Cardiac muscle cell (in vitro differentiated cells and primary cell): ENCODE data around the gene PRR19. TPM values are rescaled to one million over a fixed set of nuclear protein-coding genes. Genes with fewer than 3 reads are reported as not detected.

ENCODE experiments used
- DNase-seq, 2 donors: peaks; one replicate each; pipeline versions ENCODE4 v3.0.0 to v3.0.0-alpha.2; 2010 to 2017; ENCODE audit warnings: low read depth in 1 of 2, low spot score in 1 of 2
- H3K27ac ChIP-seq: fragments of 200-600 bp; sonication (generic); 2 replicates; pipeline ENCODE4 v1.5.1; 2016
- H3K27me3 ChIP-seq: fragments of 200-600 bp; sonication (generic); 2 replicates; pipeline ENCODE4 v1.6.0; 2016; ENCODE audit warnings: control low read depth
- H3K36me3 ChIP-seq: fragments of 200-600 bp; sonication (generic); 2 replicates; pipeline ENCODE4 v1.5.1; 2016; ENCODE audit warnings: control low read depth
- H3K4me1 ChIP-seq: fragments of 200-600 bp; sonication (generic); 2 replicates; pipeline ENCODE4 v1.8.1; 2017; ENCODE audit warnings: low read depth, mild to moderate bottlenecking, mixed run types
- H3K4me3 ChIP-seq: fragments of 200-600 bp; sonication (generic); 2 replicates; pipeline ENCODE4 v1.5.1; 2016; ENCODE audit warnings: mild to moderate bottlenecking
- H3K9me3 ChIP-seq: fragments of 200-600 bp; sonication (generic); 2 replicates; pipeline ENCODE4 v1.5.1; 2017; ENCODE audit warnings: low read depth, mild to moderate bottlenecking, control low read depth
- polyA plus RNA-seq: library from polyadenylated mRNA; unstranded; fragments of >200 nt; fragmentation: Nextera tagmentation; extraction: Ambion mirVana; gene quantifications from 2 replicates; pipeline ENCODE4 v1.2.1, GENCODE V29; 2016
- total RNA-seq: library from RNA; depleted of rRNA; stranded (reverse); fragments of >200 nt; gene quantifications from 2 replicates; pipeline ENCODE4 v1.2.3, GENCODE V29; 2016
- TF ChIP-seq, protein P1 (sequence below): IDR thresholded peaks from 2 replicates; pipeline ENCODE4 v1.5.1; 2012; ENCODE audit warnings: low read depth, mild to moderate bottlenecking, low read length

The PRR19 gene, protein sequence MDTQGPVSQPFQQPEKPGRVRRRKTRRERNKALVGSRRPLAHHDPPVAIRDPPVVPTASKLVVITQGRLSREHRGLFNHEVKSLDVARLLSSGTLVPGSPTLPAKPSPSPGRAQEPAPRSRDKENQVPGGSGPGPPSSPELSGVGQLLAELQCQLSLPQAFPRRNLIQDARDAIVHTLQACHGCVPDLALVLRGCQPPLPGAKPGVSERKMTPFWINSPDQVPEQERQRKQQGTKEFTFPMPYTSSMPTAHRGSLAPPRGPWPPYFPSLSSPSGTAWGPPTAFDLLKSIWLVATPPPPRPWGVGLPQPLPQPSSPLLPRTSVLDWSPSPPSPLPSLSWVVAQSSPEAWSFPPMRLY
- total RNA-seq (1.3 and 1.4 TPM in 2 replicates), polyA plus RNA-seq (0.16 and 2.9 TPM in 2 replicates)

DNA sequence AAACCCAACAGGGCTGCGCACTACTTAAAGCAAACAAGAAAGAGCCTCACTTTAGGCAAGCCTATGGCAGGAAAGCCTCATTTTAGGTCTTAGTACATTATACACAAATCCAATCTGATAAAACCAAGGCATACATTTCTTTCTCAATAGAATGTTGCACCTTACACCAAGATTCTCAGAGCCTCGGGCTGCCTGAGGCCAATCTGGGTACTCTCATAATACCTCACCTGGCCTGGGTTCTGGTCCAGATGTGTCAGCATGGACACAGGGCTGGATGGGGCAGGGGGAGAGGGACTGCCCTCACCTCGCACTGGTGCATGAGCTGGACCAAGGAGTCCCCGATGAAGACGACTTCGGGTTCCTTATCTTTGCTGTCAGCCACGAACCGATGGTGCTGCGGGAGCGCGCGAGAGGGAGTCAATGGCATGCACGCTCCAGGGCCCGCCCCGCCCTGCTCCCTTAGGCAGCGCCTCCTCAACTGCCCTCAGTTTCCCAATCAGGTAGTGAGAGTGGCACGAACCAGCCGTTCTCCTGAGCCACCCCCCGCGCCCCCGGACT, at the start of gene PRR19:
TSS of gene PRR19 (plus strand) at position 487 of the 558 bp plus-strand sequence. CDS start 7,453 bp downstream, outside the sequence.
- Histone ChIP-seq H3K4me1 (no peaks in the 10 kb centered on the region), H3K27me3 (no peaks in the 10 kb centered on the region), H3K36me3 (no peaks in the 10 kb centered on the region), H3K4me3 (peak within 1 kb of the TSS; percentile 50), H3K9me3 (no peaks in the 10 kb centered on the region), H3K27ac (peak within 1 kb of the TSS; percentile 57)
- DNase-seq = no peak
- TF ChIP-seq, protein P1, sequence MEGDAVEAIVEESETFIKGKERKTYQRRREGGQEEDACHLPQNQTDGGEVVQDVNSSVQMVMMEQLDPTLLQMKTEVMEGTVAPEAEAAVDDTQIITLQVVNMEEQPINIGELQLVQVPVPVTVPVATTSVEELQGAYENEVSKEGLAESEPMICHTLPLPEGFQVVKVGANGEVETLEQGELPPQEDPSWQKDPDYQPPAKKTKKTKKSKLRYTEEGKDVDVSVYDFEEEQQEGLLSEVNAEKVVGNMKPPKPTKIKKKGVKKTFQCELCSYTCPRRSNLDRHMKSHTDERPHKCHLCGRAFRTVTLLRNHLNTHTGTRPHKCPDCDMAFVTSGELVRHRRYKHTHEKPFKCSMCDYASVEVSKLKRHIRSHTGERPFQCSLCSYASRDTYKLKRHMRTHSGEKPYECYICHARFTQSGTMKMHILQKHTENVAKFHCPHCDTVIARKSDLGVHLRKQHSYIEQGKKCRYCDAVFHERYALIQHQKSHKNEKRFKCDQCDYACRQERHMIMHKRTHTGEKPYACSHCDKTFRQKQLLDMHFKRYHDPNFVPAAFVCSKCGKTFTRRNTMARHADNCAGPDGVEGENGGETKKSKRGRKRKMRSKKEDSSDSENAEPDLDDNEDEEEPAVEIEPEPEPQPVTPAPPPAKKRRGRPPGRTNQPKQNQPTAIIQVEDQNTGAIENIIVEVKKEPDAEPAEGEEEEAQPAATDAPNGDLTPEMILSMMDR = no peak

DNA sequence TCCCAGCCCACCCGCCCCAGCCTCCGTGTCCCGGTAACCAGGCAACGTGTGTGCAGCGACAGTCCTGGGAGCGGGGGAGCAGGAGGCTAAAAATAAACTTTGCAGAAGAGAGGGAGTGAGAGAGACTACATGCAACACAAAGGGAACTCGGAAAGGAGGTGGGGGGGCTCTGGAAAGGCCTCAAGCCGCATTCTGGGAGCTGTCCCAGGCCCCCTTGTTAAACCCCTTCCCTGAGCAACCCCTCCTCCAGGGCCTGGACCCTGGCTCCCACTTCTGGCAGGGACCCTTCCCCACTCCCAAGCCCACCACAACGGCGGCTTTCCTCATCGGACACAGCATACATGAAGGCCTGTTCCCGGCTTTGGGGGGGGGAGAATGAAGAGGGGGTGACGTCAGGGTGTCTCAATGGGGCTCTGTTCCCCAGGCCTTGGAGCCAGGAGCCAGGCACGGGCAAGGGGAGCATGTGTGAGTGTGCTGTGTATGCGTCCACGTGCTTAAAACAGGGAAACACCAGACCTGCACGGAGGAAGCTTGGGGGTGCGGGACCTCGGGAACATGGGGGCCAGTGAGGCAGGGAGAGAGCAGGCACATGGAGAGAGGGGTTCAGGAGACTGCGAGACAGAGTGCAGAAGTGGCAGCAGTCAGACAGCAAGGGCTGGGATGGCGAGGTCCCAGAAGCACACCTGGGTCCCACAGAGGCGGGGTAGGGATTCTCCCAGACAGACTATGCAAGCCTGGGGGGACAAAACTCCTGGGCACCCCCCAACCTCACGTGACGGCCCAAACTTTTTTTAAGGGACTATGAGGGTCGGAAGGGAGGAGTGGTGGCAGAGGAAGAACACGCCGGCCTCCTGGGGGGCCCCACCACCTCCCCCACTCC, 49.3 kb upstream of the PRR19 start:
- no peaks in the 10 kb centered on the region for H3K36me3 ChIP-seq
- no peaks in the 10 kb centered on the region for H3K27me3 ChIP-seq
- peak; percentile 68 to 71 for DNase-seq
- TF ChIP-seq, protein P1 = no peak
- peaks cover 34% of the 10 kb centered on the region for H3K4me1 ChIP-seq
- peak overlapping the region; percentile 95 for H3K27ac ChIP-seq
- no peaks in the 10 kb centered on the region for H3K9me3 ChIP-seq
- H3K4me3 ChIP-seq = peak overlapping the region; percentile 96

DNA sequence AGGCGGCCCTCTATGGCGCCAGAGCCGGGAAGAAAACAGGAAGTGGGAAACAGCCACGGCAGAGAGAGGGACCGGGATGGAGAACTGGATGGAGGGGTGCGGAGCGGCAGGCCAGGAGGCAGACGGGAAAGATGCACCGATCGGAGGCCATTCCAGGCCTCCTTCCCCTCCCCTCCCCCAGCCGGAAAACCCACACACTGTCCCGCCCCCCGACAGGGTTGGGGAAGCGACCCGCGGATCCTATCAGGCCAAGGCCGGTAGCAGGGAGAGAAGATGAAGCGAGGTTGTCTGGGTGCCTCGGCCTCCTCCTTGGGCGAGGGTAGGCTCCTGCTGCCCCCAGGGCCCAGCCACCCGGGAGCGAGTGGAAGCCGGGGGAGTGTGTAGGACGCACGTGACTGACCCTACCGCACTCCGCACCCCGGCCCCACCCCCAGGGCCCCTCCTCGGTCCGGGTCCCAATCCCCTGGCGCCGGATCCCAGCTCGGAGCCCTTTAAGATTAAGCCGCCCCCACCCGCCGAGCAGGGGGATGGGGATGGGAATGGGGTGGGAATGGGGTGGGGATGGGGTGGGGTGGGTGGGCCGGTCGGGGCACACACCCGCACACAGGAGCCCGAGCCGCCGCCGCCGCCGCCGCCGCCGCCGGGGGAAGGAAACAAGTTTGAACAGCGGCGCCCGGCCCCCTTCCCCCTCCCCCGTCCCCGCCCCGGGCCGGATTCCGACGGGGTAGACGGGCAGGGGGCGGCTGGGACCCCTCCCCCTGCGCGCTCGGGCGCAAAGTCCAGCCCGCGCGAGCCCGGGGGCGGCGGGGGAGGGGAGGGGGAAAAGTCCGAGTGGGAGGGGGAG, 48.5 kb upstream of the PRR19 start:
- DNase-seq = peak; percentile 65 to 75
- H3K27me3 ChIP-seq = no peaks in the 10 kb centered on the region
- no peaks in the 10 kb centered on the region for H3K9me3 ChIP-seq
- peak overlapping the region; percentile 95 for H3K27ac ChIP-seq
- peaks cover 34% of the 10 kb centered on the region for H3K4me1 ChIP-seq
- TF ChIP-seq, protein P1 = no peak
- no peaks in the 10 kb centered on the region for H3K36me3 ChIP-seq
- H3K4me3 ChIP-seq = peak overlapping the region; percentile 96

DNA sequence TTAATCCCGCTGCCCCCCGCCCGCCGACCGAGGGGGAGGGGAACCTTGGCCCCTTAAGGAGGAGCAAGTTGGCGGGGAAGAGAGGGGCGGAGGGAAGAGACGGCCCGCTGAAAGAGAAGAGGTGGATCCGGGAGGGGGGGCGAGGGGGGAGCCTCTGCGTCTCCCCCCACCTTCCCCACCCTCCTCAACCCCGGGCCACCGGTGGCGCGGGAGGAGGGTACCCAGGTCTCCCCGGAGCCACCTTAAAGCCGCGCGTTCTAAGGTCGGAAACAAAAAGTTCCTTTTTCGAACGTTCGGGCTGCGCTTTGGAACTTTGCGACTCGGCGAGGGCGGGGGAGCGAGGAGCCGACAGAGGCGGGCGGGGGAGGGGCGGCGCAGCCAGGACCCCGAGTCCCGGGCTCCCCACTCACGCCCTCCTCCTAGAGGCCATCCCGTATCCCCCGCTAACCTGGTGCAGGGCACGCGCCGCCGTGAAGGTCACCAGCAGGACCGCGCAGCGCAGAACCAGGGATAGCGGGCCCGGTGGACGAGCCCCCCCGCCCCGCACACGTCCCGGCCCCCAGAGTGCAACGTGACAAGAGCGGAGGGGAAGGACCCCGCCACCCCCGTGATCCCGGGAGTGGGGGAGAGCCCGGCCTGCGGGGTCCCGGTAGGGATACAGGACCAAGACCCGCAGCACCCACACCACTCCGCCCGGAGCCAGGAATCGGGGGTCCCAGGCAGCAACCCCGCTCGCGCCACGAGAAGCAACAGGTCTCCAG, 47.7 kb upstream of the PRR19 start:
- TF ChIP-seq, protein P1 = no peak
- peak overlapping the region; percentile 95 for H3K27ac ChIP-seq
- DNase-seq = peak; percentile 66 to 89
- no peaks in the 10 kb centered on the region for H3K36me3 ChIP-seq
- H3K9me3 ChIP-seq = no peaks in the 10 kb centered on the region
- H3K4me3 ChIP-seq = peak overlapping the region; percentile 96
- no peaks in the 10 kb centered on the region for H3K27me3 ChIP-seq
- H3K4me1 ChIP-seq = peaks cover 34% of the 10 kb centered on the region
